ENCODE results near the gene NKAIN2. TPM values are rescaled to one million over a fixed set of nuclear protein-coding genes. Genes with fewer than 3 reads are reported as not detected.
A peak's percentile ranks its signal among the peaks of the same experiment; 100 is the strongest.
"Not testable (repeated sequence)": the region's sequence is repeated elsewhere in the genome, so short reads cannot be mapped to it uniquely, and the experiment has no call there.

The NKAIN2 gene
- total and polyA plus RNA-seq, 4 donors, result 16.3 to 67.0 (median 49.9) TPM

- no peaks in the 10 kb centered on the region for H3K36me3 ChIP-seq (ENCODE audit: control insufficient read depth, insufficient read depth, low read length)
- WGBS (ENCODE audit: insufficient coverage), result 93% methylated on average over 2 of the region's 3 CpGs
- no peak overlapping the region for H3K27ac ChIP-seq (ENCODE audit: low read depth, low read length)
- H3K4me3 ChIP-seq (ENCODE audit: low read depth, low read length), result no peak overlapping the region
- H3K9me3 ChIP-seq (ENCODE audit: control insufficient read depth, insufficient read depth, low read length), result no peaks in the 10 kb centered on the region
- H3K27me3 ChIP-seq (ENCODE audit: control insufficient read depth, insufficient read depth, low read length), result no peaks in the 10 kb centered on the region
- no peak for DNase-seq (ENCODE audit: low read depth in 4 of 6, low spot score in 6 of 6)
- no peaks in the 10 kb centered on the region for H3K4me1 ChIP-seq (ENCODE audit: control insufficient read depth, insufficient read depth, low read length)
These were observed 360.0 kb downstream of the NKAIN2 start for GRCh38 chr6:124163676-124164075.

- no peak overlapping the region for H3K27ac ChIP-seq (ENCODE audit: low read depth, low read length)
- H3K4me1 ChIP-seq (ENCODE audit: control insufficient read depth, insufficient read depth, low read length), result no peaks in the 10 kb centered on the region
- no peaks in the 10 kb centered on the region for H3K27me3 ChIP-seq (ENCODE audit: control insufficient read depth, insufficient read depth, low read length)
- H3K4me3 ChIP-seq (ENCODE audit: low read depth, low read length), result no peak overlapping the region
- no peaks in the 10 kb centered on the region for H3K36me3 ChIP-seq (ENCODE audit: control insufficient read depth, insufficient read depth, low read length)
- no CpG with 5 or more reads among the region's 7 CpGs for WGBS (ENCODE audit: insufficient coverage)
- H3K9me3 ChIP-seq (ENCODE audit: control insufficient read depth, insufficient read depth, low read length), result no peaks in the 10 kb centered on the region
- DNase-seq (ENCODE audit: low read depth in 4 of 6, low spot score in 6 of 6), result no peak
These were observed 360.7 kb downstream of the NKAIN2 start for GRCh38 chr6:124164343-124164742.

GRCh38 chr6:124167249-124167648 is 363.6 kb downstream of the NKAIN2 start:
- H3K27ac ChIP-seq (ENCODE audit: low read depth, low read length); DNase-seq (ENCODE audit: low read depth in 4 of 6, low spot score in 6 of 6); H3K9me3 ChIP-seq (ENCODE audit: control insufficient read depth, insufficient read depth, low read length); H3K27me3 ChIP-seq (ENCODE audit: control insufficient read depth, insufficient read depth, low read length); H3K36me3 ChIP-seq (ENCODE audit: control insufficient read depth, insufficient read depth, low read length); H3K4me1 ChIP-seq (ENCODE audit: control insufficient read depth, insufficient read depth, low read length); H3K4me3 ChIP-seq (ENCODE audit: low read depth, low read length): not testable (repeated sequence)
- WGBS (ENCODE audit: insufficient coverage), result no CpG with 5 or more reads among the region's 1 CpG

DNA sequence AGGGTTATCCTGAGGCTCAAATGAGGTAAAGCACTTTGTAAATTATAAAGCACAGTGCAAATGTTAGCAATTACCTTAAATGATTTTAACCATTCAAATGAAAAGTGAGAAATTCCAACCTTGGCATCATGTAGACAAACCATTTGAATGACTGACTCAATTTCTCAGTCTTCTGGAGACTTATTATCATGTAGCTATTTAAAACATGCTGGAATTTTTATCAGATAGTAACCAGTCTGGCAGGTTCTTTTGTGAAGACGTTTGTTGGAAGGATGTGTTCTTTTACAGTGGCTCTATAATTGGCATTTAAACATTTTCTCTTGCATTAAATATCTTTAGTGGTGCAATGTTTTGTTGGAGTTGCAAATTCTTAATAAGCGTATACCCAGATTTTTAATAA is 386.6 kb downstream of the NKAIN2 start:
- Histone ChIP-seq H3K4me1 (ENCODE audit: control insufficient read depth, insufficient read depth, low read length) (no peaks in the 10 kb centered on the region), H3K27me3 (ENCODE audit: control insufficient read depth, insufficient read depth, low read length) (no peaks in the 10 kb centered on the region), H3K9me3 (ENCODE audit: control insufficient read depth, insufficient read depth, low read length) (no peaks in the 10 kb centered on the region), H3K36me3 (ENCODE audit: control insufficient read depth, insufficient read depth, low read length) (no peaks in the 10 kb centered on the region), H3K27ac (ENCODE audit: low read depth, low read length) (no peak overlapping the region), H3K4me3 (ENCODE audit: low read depth, low read length) (no peak overlapping the region)
- no CpG with 5 or more reads among the region's 2 CpGs for WGBS (ENCODE audit: insufficient coverage)
- peak in 1 of 6 donors; percentile 32 for DNase-seq (ENCODE audit: low read depth in 4 of 6, low spot score in 6 of 6)

GRCh38 chr6:124193132-124193531 is 389.5 kb downstream of the NKAIN2 start:
- WGBS (ENCODE audit: insufficient coverage), result 99% methylated on average over 8 of the region's 8 CpGs
- H3K27ac ChIP-seq (ENCODE audit: low read depth, low read length), result no peak overlapping the region

DNA sequence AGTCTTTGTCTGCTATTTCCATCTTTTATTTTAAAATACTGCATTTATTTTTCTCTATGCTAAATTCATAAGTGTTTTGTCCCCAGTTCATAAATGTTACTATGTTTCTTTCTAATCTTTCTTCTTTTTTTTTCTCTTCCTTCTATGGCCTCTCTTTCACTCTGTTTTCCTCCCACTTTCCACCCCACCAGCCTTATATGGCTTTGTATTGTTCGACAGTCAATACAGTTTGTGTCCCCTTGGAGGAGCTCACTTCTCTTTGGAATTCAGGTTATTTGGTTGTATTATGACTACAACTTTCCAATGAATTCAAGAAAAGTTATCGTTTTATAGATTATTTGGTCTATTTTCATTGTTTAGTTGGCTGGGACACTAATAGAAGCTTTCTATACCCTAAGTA is 393.5 kb downstream of the NKAIN2 start:
- Histone ChIP-seq H3K4me1 (ENCODE audit: control insufficient read depth, insufficient read depth, low read length) (no peaks in the 10 kb centered on the region), H3K36me3 (ENCODE audit: control insufficient read depth, insufficient read depth, low read length) (no peaks in the 10 kb centered on the region), H3K27me3 (ENCODE audit: control insufficient read depth, insufficient read depth, low read length) (no peaks in the 10 kb centered on the region), H3K4me3 (ENCODE audit: low read depth, low read length) (no peak overlapping the region), H3K9me3 (ENCODE audit: control insufficient read depth, insufficient read depth, low read length) (no peaks in the 10 kb centered on the region), H3K27ac (ENCODE audit: low read depth, low read length) (no peak overlapping the region)
- no peak for DNase-seq (ENCODE audit: low read depth in 4 of 6, low spot score in 6 of 6)
- no CpG with 5 or more reads among the region's 2 CpGs for WGBS (ENCODE audit: insufficient coverage)

More at GRCh38 chr6:124193132-124193531, 389.5 kb downstream of the NKAIN2 start:
- no peak overlapping the region for H3K4me3 ChIP-seq (ENCODE audit: low read depth, low read length)
- H3K36me3 ChIP-seq (ENCODE audit: control insufficient read depth, insufficient read depth, low read length), result no peaks in the 10 kb centered on the region
- DNase-seq (ENCODE audit: low read depth in 4 of 6, low spot score in 6 of 6), result no peak
- H3K27me3 ChIP-seq (ENCODE audit: control insufficient read depth, insufficient read depth, low read length), result no peaks in the 10 kb centered on the region
- H3K9me3 ChIP-seq (ENCODE audit: control insufficient read depth, insufficient read depth, low read length), result no peaks in the 10 kb centered on the region
- H3K4me1 ChIP-seq (ENCODE audit: control insufficient read depth, insufficient read depth, low read length), result no peaks in the 10 kb centered on the region

DNA sequence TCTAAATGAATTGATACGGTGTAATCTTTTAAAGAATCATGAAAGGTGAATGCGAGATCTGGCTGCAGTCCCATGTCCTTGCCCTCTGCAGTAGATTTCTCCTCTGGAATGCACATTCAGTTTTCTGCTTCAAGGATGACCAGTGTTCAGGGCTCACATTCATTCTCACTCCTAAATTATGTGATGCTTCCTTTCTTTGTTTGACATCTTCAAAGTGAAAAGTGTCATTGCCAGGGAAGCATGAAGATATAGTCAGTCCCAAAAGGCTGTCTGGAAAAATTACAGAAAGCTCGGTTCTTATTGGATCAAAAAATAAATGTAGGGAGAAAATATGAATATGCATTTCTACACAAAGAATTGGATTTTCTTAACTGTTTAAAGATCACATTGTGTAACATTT is 395.6 kb downstream of the NKAIN2 start:
- Histone ChIP-seq H3K36me3 (ENCODE audit: control insufficient read depth, insufficient read depth, low read length) (no peaks in the 10 kb centered on the region), H3K27ac (ENCODE audit: low read depth, low read length) (no peak overlapping the region), H3K4me3 (ENCODE audit: low read depth, low read length) (no peak overlapping the region), H3K9me3 (ENCODE audit: control insufficient read depth, insufficient read depth, low read length) (no peaks in the 10 kb centered on the region), H3K27me3 (ENCODE audit: control insufficient read depth, insufficient read depth, low read length) (no peaks in the 10 kb centered on the region), H3K4me1 (ENCODE audit: control insufficient read depth, insufficient read depth, low read length) (no peaks in the 10 kb centered on the region)
- WGBS (ENCODE audit: insufficient coverage), result 86% methylated on average over 2 of the region's 3 CpGs
- peak in 2 of 6 donors; percentile 28 to 72 for DNase-seq (ENCODE audit: low read depth in 4 of 6, low spot score in 6 of 6)

DNA sequence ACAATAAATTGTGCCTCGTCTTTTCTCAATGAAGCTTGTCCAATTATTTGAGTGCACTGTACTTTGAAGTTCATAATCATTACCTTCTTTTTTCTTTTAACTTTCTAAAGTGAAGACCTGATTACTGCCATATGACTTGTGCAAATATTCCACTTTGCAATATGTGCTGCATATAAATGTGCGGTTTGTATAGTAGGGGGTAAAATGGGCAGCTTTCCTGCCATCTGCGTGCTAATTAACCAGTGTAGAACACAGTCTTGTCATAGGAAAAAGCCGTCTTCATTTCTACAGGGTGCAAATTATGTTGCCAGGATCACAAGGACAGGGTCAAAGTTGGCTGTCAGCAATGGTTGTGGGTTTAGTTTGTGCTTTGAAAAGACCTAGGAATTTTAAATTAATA is 397.0 kb downstream of the NKAIN2 start:
- Histone ChIP-seq H3K36me3 (ENCODE audit: control insufficient read depth, insufficient read depth, low read length) (no peaks in the 10 kb centered on the region), H3K9me3 (ENCODE audit: control insufficient read depth, insufficient read depth, low read length) (no peaks in the 10 kb centered on the region), H3K4me1 (ENCODE audit: control insufficient read depth, insufficient read depth, low read length) (no peaks in the 10 kb centered on the region), H3K4me3 (ENCODE audit: low read depth, low read length) (no peak overlapping the region), H3K27ac (ENCODE audit: low read depth, low read length) (no peak overlapping the region), H3K27me3 (ENCODE audit: control insufficient read depth, insufficient read depth, low read length) (no peaks in the 10 kb centered on the region)
- DNase-seq (ENCODE audit: low read depth in 4 of 6, low spot score in 6 of 6), result peak in 2 of 6 donors; percentile 77 to 87
- WGBS (ENCODE audit: insufficient coverage), result no CpG with 5 or more reads among the region's 4 CpGs

DNA sequence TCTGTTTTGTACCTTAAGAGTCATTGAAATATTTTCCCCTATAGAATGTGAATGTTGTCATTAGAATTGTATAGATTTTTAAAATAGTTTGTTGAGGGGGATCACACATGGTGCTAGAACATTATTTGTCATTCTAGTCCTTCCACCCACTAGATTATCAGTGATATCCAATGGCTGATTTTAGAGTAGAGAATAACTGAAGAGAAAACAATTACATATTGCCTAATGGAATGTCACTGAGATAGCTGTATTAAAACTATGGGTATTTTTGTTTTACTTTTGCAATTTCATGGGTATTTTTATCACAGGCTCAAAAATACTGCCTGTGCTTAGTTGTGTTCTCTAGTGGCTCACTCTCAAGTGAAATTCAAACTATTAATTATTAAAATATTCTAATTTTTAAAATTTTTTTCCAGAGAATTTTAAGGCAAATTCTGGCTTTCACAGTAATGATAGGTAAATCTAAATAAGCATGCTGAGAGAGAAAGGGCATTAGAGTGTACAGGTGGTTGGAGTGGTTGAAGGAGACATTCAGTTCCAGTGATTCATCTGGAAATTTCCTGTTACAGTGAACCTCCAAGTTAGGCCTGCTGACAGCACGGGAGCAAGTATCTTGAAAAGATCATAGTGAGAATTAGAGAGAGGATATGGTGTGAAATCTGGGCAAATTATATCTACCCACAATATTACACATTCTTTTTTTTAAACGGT is 399.6 kb downstream of the NKAIN2 start:
- DNase-seq (ENCODE audit: low read depth in 4 of 6, low spot score in 6 of 6), result no peak
- Histone ChIP-seq H3K4me3 (ENCODE audit: low read depth, low read length) (no peak overlapping the region), H3K27me3 (ENCODE audit: control insufficient read depth, insufficient read depth, low read length) (no peaks in the 10 kb centered on the region), H3K36me3 (ENCODE audit: control insufficient read depth, insufficient read depth, low read length) (no peaks in the 10 kb centered on the region), H3K27ac (ENCODE audit: low read depth, low read length) (no peak overlapping the region), H3K9me3 (ENCODE audit: control insufficient read depth, insufficient read depth, low read length) (no peaks in the 10 kb centered on the region), H3K4me1 (ENCODE audit: control insufficient read depth, insufficient read depth, low read length) (no peaks in the 10 kb centered on the region)
- WGBS (ENCODE audit: insufficient coverage), result no CpG with 5 or more reads among the region's 2 CpGs

DNA sequence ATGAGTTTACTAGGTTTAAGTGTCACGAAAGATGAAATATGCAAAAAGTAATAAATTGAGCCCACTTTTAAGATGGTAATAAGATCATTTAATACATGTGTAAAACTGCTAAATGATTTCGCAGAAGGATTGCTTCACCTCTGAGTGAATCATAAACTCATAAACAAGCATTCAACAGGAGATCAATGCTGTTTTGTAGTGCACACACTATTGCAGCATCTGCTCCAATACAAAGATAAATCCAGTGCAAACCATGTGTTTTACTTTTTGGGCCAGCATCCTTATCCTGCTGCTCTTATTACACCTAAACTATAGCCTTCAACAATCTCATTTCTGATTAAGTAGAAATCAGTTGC is 400.1 kb downstream of the NKAIN2 start:
- Histone ChIP-seq H3K4me3 (ENCODE audit: low read depth, low read length) (no peak overlapping the region), H3K4me1 (ENCODE audit: control insufficient read depth, insufficient read depth, low read length) (no peaks in the 10 kb centered on the region), H3K27me3 (ENCODE audit: control insufficient read depth, insufficient read depth, low read length) (no peaks in the 10 kb centered on the region), H3K36me3 (ENCODE audit: control insufficient read depth, insufficient read depth, low read length) (no peaks in the 10 kb centered on the region), H3K9me3 (ENCODE audit: control insufficient read depth, insufficient read depth, low read length) (no peaks in the 10 kb centered on the region), H3K27ac (ENCODE audit: low read depth, low read length) (no peak overlapping the region)
- DNase-seq (ENCODE audit: low read depth in 4 of 6, low spot score in 6 of 6), result no peak
- WGBS (ENCODE audit: insufficient coverage), result no CpG with 5 or more reads among the region's 2 CpGs

Data from spinal cord (tissue), 10 donors.